BLaER1 (cell line): ENCODE results near the gene GLTP.
A peak's percentile ranks its signal among the peaks of the same experiment; 100 is the strongest.

Source experiments
- H3K27ac ChIP-seq: shearing (Covaris generic); formaldehyde crosslinking; 2 replicates; pipeline ENCODE4 v1.8.1; 2022
- H3K27me3 ChIP-seq: shearing (Covaris generic); formaldehyde crosslinking; 2 replicates; pipeline ENCODE4 v1.8.1; 2022
- H3K36me3 ChIP-seq: shearing (Covaris generic); formaldehyde crosslinking; 2 replicates; pipeline ENCODE4 v1.8.1; 2022
- H3K4me1 ChIP-seq: shearing (Covaris generic); formaldehyde crosslinking; 2 replicates; pipeline ENCODE4 v1.8.1; 2022
- H3K4me2 ChIP-seq: shearing (Covaris generic); formaldehyde crosslinking; 2 replicates; pipeline ENCODE4 v1.8.1; 2022
- H3K4me3 ChIP-seq: shearing (Covaris generic); formaldehyde crosslinking; 2 replicates; pipeline ENCODE4 v1.8.1; 2022
- H3K9ac ChIP-seq: shearing (Covaris generic); formaldehyde crosslinking; 2 replicates; pipeline ENCODE4 v1.8.1; 2022
- H3K9me3 ChIP-seq: shearing (Covaris generic); formaldehyde crosslinking; 2 replicates; pipeline ENCODE4 v1.8.1; 2022
- H4K20me1 ChIP-seq: shearing (Covaris generic); formaldehyde crosslinking; 2 replicates; pipeline ENCODE4 v1.8.1; 2022
- Cebpa-rat ChIP-seq: shearing (Covaris generic); IDR thresholded peaks from 2 replicates; pipeline ENCODE4 v1.8.1; 2022

Gene GLTP

DNA sequence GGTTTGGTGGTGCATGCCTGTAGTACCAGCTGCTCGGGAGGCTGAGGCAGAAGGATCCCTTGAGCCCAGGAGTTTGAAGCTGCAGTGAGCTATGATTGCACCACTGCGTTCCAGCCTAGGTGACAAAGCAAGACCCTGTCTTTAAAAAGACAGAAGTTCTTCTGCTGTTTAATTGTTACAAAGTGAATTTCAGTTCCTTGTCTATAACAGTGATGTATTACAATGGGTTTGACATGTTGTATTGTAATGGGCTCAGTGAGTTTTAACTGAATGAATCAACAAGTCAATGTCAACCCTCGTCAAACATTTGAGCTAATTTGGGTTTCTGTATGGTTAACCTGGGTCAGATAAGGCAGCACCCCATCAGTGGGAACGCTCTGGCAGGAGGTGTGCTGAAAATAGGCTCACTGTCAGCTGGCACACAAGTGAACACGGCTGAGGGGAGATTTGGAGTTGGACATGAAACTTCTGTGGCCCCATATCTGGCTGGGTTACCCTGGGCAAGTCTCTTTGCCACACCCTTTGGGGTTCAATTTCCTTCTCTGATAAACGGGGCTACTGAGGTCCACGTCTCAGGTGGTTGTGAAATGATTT is 33.1 kb downstream of the GLTP start:
- Histone ChIP-seq H3K4me2 (no peak overlapping the region), H4K20me1 (no peaks in the 10 kb centered on the region), H3K4me1 (peaks cover 15% of the 10 kb centered on the region), H3K9me3 (no peaks in the 10 kb centered on the region), H3K4me3 (no peak overlapping the region), H3K27me3 (no peaks in the 10 kb centered on the region), H3K36me3 (peaks cover 1% of the 10 kb centered on the region; the same call in 1 of the 2 replicates), H3K9ac (no peak overlapping the region), H3K27ac (no peak overlapping the region)
- TF ChIP-seq Cebpa-rat, result no peak

DNA sequence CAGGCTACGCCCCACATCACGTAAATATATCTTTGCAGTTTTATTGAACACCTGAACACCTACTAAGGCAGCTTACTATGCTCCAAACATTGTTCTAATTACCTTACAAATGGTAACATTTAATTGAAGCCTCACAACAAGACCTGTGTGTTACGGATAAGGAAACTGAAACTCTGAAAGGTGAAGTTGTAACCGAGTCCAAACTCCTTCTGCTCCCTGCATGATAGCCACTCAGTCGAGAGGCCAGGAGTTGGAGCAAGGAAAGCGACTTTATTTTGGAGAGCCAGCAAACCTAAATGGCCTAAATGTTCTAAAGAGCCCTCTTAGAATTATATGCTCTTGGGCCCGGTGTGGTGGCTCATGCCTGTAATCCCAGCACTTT is 34.5 kb downstream of the GLTP start:
- Histone ChIP-seq H3K4me2 (peak overlapping the region; percentile 50; the same call in 1 of the 2 replicates), H3K9ac (no peak overlapping the region), H3K27ac (no peak overlapping the region), H3K4me1 (peaks cover 15% of the 10 kb centered on the region), H4K20me1 (no peaks in the 10 kb centered on the region), H3K9me3 (no peaks in the 10 kb centered on the region), H3K36me3 (no peaks in the 10 kb centered on the region), H3K4me3 (no peak overlapping the region), H3K27me3 (no peaks in the 10 kb centered on the region)
- TF ChIP-seq Cebpa-rat, result no peak

DNA sequence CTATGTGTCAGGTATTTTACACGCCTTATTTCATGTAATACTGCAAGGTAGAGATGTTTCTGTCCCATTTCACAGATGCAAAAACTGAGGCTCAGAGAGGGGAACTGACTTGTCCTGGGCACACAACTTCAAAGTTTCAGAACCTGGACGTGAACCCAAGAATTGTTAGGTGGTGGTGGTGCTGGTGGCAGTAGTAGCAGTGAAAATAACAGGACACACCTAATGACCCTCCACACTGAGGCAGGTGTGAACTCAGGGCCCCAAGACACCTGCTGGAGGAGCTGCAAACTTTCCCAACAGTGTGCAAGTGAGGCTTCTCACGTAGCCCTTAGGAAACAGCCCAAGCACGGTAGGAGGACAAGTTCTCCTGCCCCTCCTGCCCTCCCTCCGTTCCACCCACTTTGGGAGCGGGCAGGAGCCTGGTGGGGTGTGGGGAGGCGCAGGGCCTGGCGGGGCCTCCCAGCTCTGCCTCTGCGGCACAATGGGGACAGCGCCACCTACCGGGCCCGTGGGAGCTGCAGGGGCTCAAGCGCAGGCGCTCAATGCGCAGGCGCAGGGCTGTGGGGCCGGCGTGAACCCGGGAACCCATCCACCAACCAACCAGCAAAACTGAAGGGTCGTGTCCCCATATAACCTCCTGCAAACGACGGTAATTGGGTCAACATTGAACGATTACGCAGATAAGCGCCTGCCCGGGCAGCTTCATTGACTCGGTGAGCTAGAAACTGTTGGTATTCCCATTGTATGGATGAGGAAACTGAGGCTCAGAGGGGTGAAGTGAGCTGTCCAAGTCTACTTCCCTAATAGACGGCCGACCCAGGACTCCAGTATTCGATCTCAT is 35.1 kb downstream of the GLTP start:
- H3K4me1 ChIP-seq, result peaks cover 15% of the 10 kb centered on the region
- no peak for TF ChIP-seq Cebpa-rat
- H3K9ac ChIP-seq, result no peak overlapping the region
- no peak overlapping the region for H3K27ac ChIP-seq
- H4K20me1 ChIP-seq, result no peaks in the 10 kb centered on the region
- peak overlapping the region; percentile 50 for H3K4me2 ChIP-seq
- no peak overlapping the region for H3K4me3 ChIP-seq
- H3K27me3 ChIP-seq, result no peaks in the 10 kb centered on the region
- H3K36me3 ChIP-seq, result no peaks in the 10 kb centered on the region
- H3K9me3 ChIP-seq, result no peaks in the 10 kb centered on the region

DNA sequence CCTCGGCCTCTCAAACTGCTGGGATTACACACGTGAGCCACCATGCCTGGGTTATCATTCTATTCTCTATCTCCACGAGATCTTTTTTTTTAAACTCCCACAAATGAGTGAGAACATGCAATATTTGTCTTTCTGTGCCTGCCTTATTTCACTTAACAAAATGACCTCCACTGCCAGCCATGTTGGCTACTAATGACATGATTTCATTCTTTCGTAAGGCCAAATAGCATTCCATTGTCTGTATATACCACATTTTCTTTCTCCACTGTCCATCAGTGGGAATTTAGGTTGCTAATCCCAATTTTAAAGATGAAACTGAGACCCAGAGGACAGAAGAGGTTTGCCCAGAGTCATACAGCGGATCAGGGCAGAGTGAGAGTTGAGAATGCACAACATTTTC is 36.2 kb downstream of the GLTP start:
- TF ChIP-seq Cebpa-rat, result no peak
- H3K27ac ChIP-seq, result no peak overlapping the region
- no peak overlapping the region for H3K4me3 ChIP-seq

DNA sequence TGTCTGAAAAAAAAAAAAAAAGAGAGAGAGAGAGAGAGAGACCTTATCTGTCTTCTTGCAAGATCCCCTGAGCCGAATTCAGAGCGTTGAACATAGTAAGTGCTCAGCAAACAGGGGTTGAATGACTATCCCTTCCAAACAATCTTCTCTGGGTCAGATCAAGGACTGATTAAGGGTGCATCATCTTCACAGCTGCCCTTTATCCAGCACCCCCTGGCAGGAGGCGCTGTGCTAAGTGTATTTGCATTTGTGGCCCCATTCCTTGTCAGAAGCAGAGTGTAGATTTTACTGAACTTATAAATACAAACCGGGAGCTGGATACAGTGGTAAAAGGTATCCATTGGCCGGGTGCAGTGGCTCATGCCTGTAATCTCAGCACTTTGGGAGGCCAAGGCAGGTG is 38.3 kb downstream of the GLTP start:
- no peak for TF ChIP-seq Cebpa-rat
- no peaks in the 10 kb centered on the region for H4K20me1 ChIP-seq
- no peaks in the 10 kb centered on the region for H3K4me1 ChIP-seq
- H3K4me2 ChIP-seq, result no peak overlapping the region
- H3K27ac ChIP-seq, result no peak overlapping the region
- no peak overlapping the region for H3K9ac ChIP-seq
- H3K36me3 ChIP-seq, result no peaks in the 10 kb centered on the region
- no peaks in the 10 kb centered on the region for H3K27me3 ChIP-seq
- no peak overlapping the region for H3K4me3 ChIP-seq
- H3K9me3 ChIP-seq, result no peaks in the 10 kb centered on the region

More for the DNA sequence above, 36.2 kb downstream of the GLTP start:
- Histone ChIP-seq H3K9me3 (no peaks in the 10 kb centered on the region), H3K4me1 (peaks cover 9% of the 10 kb centered on the region), H3K4me2 (no peak overlapping the region), H3K9ac (no peak overlapping the region), H3K36me3 (no peaks in the 10 kb centered on the region), H3K27me3 (no peaks in the 10 kb centered on the region), H4K20me1 (no peaks in the 10 kb centered on the region)

DNA sequence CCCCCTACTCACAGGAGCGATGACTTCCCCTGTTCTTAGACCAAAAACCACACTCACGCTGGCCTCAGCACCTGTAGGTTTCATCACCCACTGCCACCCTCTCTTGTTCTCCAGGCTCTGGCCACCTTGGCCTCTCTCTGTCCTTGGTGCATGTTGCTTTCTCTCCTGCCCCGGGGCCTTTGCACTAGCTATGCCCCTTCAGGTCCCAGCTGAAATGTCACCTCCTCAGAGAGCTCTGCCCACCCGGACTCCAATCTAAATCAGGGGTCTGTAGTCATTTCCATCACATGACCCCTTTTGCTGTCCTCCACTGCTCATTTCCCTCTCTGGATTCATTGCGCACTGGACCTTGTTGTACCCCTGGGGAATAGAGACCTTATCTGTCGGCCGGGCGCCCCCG is 39.0 kb downstream of the GLTP start:
- Histone ChIP-seq H3K27ac (no peak overlapping the region), H4K20me1 (no peaks in the 10 kb centered on the region), H3K9ac (no peak overlapping the region), H3K4me2 (no peak overlapping the region), H3K4me3 (no peak overlapping the region), H3K4me1 (no peaks in the 10 kb centered on the region), H3K9me3 (no peaks in the 10 kb centered on the region), H3K27me3 (no peaks in the 10 kb centered on the region), H3K36me3 (no peaks in the 10 kb centered on the region)
- TF ChIP-seq Cebpa-rat, result no peak

DNA sequence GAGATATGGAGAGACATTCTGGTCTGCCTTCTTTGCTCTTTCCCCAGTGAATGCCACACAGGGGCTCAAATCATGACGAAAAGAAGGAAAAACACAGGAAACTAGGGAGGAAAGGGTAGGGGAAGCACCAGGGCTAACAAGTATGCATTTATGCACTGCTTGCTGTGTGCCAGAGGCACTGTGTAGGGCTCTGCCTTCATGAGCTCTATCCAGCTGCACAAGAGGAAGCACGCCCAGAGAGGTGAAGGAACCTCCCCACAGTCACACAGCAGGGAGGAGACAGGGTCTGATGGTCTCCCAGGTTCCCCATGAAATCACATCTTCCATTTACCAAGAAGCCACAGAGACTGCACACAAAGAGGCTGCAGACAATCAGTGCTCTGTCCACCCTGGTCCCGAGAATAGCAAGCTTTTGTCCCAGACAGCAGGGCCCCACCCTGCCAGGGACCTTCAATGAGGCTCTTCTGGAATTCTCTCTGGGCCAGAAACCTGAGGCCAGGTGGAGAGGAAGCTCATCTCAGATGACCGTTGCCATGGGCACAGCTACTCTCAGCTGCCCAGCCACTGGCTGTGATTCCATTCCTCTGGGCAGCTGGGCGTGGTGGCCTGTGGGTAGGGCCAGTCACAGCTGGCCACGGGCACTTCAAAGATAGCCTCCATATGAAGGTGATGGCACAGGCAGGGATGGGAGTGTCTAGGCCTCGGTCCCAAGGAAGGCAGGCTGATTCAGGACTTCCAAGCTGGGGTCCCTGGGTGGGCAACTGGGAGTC is 39.9 kb downstream of the GLTP start:
- Histone ChIP-seq H3K4me3 (no peak overlapping the region), H3K4me2 (no peak overlapping the region), H3K4me1 (no peaks in the 10 kb centered on the region), H3K36me3 (no peaks in the 10 kb centered on the region), H3K9ac (no peak overlapping the region), H3K27me3 (no peaks in the 10 kb centered on the region), H3K27ac (no peak overlapping the region), H3K9me3 (no peaks in the 10 kb centered on the region), H4K20me1 (no peaks in the 10 kb centered on the region)
- no peak for TF ChIP-seq Cebpa-rat

DNA sequence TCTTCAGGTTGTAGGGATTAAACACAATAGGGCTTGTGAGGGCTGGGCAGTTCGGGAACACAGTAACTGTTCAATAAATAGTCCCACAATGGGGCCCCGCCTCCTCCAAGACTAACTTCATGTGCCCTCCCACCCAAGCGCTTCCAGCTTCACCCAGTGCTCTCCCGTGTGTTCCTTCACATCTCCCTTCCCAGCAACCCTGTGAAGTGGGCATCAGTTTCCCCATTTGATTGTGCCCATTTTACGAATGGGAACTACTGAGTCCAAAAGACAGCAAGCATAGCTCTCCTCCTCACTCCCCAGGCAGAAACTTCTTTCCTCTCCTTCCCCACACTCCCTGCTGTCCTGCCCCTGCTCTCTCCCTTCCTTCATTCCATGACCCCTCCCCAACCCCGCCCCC is 40.9 kb downstream of the GLTP start:
- H3K27ac ChIP-seq, result no peak overlapping the region
- peaks cover 2% of the 10 kb centered on the region; the same call in 1 of the 2 replicates for H3K27me3 ChIP-seq
- no peak for TF ChIP-seq Cebpa-rat
- no peaks in the 10 kb centered on the region for H3K36me3 ChIP-seq
- H3K4me2 ChIP-seq, result no peak overlapping the region
- no peaks in the 10 kb centered on the region for H4K20me1 ChIP-seq
- no peak overlapping the region for H3K9ac ChIP-seq
- H3K4me1 ChIP-seq, result no peaks in the 10 kb centered on the region
- H3K9me3 ChIP-seq, result no peaks in the 10 kb centered on the region
- no peak overlapping the region for H3K4me3 ChIP-seq

DNA sequence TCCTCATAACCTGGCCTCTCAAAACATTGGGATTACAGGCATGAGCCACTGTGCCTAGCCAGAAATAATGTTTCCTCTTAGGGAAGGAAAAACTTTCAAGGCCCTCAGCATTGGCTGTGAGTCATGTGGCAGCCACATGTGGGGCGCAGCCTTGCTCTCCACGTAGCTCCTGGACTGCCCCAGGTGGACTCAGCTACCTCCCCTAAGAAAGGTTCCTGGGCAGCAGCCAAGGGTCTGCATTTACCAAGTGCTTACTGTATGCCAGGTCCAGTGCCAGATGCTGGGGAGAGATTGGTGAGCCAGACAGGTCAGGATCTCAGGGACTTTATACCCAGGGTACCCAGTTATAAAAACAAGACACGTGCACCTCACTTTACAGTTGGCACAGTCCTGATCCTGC is 43.4 kb downstream of the GLTP start:
- H4K20me1 ChIP-seq, result peaks cover 5% of the 10 kb centered on the region; the same call in 1 of the 2 replicates
- no peak overlapping the region for H3K9ac ChIP-seq
- H3K4me1 ChIP-seq, result no peaks in the 10 kb centered on the region
- no peak overlapping the region for H3K4me3 ChIP-seq
- no peaks in the 10 kb centered on the region for H3K36me3 ChIP-seq
- no peak overlapping the region for H3K4me2 ChIP-seq
- no peak overlapping the region for H3K27ac ChIP-seq
- peaks cover 27% of the 10 kb centered on the region for H3K27me3 ChIP-seq
- TF ChIP-seq Cebpa-rat, result no peak
- H3K9me3 ChIP-seq, result no peaks in the 10 kb centered on the region

DNA sequence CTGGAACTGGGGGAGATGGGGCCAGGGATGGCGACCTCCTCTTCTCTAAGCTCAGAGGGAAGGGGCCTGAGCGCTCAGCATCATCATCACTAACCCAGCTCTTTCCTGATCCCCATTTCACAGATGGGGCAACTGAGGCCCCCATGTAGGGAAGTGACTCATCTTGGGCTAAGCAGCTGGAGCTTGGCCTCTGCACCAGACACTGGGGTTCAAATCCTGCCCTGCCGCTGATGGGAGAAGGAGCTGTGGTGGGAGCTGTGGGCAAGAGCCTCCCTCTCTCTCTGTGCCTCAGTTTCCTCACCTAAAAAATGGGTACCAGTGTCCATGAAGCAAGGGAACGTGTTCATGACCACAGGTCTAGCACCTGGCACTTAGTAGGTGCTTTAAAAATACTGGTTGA is 44.5 kb downstream of the GLTP start:
- H3K9ac ChIP-seq, result no peak overlapping the region
- H3K4me1 ChIP-seq, result no peaks in the 10 kb centered on the region
- H4K20me1 ChIP-seq, result peaks cover 5% of the 10 kb centered on the region; the same call in 1 of the 2 replicates
- no peak overlapping the region for H3K4me3 ChIP-seq
- no peak overlapping the region for H3K4me2 ChIP-seq
- TF ChIP-seq Cebpa-rat, result no peak
- H3K27ac ChIP-seq, result no peak overlapping the region
- H3K27me3 ChIP-seq, result peaks cover 35% of the 10 kb centered on the region
- no peaks in the 10 kb centered on the region for H3K36me3 ChIP-seq
- H3K9me3 ChIP-seq, result no peaks in the 10 kb centered on the region
